ENCODE results near the gene GPX8.

Gene GPX8

DNA sequence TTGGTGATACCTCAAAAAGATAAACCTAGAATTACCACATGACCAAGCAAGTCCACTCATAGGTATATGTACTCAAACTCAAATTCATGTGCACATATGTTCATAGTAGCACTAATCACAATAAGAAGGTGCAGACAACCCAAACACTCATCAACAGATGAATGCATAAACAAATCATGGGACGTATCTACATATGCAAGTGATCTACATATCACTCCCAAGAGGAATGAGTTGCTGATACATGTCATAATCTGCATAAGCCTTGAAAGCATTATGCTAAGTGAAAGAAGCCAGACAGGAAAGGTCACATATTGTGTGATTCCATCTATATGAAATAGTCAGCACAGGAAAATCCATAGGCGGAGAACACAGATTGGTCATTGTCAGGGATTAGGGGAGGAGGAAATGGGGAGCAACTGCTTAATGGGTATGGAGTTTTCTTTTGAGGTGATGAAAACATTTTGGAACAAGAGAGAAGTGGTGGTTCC is 10.6 kb upstream of the GPX8 start:
- H3K4me3 ChIP-seq (ENCODE audit: low read length) = no peak overlapping the region
- TF ChIP-seq, protein P1, sequence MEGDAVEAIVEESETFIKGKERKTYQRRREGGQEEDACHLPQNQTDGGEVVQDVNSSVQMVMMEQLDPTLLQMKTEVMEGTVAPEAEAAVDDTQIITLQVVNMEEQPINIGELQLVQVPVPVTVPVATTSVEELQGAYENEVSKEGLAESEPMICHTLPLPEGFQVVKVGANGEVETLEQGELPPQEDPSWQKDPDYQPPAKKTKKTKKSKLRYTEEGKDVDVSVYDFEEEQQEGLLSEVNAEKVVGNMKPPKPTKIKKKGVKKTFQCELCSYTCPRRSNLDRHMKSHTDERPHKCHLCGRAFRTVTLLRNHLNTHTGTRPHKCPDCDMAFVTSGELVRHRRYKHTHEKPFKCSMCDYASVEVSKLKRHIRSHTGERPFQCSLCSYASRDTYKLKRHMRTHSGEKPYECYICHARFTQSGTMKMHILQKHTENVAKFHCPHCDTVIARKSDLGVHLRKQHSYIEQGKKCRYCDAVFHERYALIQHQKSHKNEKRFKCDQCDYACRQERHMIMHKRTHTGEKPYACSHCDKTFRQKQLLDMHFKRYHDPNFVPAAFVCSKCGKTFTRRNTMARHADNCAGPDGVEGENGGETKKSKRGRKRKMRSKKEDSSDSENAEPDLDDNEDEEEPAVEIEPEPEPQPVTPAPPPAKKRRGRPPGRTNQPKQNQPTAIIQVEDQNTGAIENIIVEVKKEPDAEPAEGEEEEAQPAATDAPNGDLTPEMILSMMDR (IDR thresholded peaks at IDR 0.05; ENCODE audit: insufficient read depth, low read depth, low read length, missing control alignments) = no peak
- peak; percentile 70 for DNase-seq (ENCODE audit: low read depth)

DNA sequence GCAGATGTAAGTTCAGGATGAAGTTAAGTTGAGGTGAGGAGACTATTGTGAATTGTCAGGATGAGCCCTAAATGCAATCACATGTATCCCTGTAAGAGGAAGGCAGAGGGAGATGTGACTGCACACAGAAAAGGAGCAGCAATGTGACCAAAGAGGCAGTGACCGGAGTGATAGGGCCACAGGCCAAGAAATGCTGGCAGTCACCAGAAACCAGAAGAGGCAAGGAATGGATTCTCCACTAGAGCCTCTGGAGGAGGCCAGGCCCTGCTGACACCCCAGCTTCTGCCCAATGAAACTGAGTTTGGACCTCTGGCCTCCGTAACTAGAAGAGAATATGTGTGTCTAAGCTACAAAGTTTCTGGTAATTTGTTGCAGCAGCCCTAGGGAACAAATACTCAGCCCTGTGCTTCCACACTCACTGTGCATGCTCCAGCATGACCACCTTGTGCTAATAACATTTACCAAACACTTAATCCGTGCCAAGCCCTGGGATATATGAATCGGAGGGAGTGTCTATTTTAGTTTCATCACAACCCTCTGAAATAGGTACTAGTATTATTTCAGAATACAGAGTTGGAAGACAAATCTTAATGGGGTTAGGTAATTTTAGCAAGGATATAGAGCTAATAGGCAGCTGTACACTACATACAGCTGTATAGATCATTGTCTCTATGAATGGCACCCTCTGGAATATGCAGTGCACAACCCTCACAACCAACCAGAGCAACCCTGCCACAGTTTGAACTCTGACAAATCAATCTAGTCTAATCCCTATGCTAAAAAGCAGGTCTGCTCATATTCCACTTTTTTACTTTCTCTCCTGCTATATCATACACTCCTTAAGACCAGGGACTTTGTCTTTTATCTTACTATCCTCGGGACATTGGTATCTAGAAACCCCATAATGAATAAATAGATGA is 7.8 kb upstream of the GPX8 start:
- peak; percentile 97 for DNase-seq (ENCODE audit: low read depth)
- no peak overlapping the region for H3K4me3 ChIP-seq (ENCODE audit: low read length)
- TF ChIP-seq, protein P1 (IDR thresholded peaks at IDR 0.05; ENCODE audit: insufficient read depth, low read depth, low read length, missing control alignments) = no peak

DNA sequence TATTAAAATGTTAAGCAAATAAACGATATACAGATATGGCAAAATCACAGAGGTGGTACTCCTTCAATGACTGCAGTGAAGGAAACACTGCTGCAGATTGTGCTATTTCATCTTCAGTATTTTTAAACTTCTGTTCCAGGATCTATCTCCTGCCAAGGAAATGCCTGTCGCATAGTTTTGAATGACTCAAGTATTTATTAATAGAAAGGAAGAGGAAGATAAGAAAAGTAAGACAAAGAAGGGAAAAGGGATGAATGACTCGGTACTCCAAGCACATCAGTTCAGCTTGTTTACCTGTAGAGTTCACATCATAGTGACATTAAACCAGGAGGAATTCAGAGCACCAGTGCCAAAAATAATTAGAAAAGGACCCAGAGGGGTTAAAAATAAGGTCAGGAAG is 5.1 kb upstream of the GPX8 start:
- DNase-seq (ENCODE audit: low read depth) = peak; percentile 58
- no peak overlapping the region for H3K4me3 ChIP-seq (ENCODE audit: low read length)
- TF ChIP-seq, protein P1 (IDR thresholded peaks at IDR 0.05; ENCODE audit: insufficient read depth, low read depth, low read length, missing control alignments) = no peak

DNA sequence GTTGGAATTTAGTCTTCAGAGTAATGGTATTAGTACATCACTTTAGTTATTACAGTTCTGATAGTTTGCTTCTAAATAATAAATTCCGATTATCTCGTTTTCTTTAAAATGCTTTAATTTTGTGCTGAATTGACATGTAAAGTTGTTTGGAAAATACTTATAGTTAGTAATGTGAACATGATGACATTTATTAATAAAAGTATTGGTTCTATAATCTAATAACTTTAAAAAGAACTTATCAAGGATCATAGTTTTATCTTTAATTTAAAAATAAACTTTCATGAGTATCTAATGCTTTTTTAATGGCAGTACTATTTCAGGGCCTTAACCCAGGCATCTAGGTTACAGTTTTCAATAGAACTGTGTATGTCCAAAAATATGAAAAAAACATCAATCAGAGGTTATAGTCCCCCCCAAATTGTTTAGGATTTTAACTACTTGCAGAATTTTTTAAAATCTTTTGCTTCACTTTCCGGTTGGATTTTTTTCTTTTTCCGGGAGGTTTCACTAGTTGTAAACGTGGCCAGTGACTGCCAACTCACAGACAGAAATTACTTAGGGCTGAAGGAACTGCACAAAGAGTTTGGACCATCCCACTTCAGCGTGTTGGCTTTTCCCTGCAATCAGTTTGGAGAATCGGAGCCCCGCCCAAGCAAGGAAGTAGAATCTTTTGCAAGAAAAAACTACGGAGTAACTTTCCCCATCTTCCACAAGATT is 680 bp downstream of the GPX8 start:
- TF ChIP-seq, protein P1 (IDR thresholded peaks at IDR 0.05; ENCODE audit: insufficient read depth, low read depth, low read length, missing control alignments) = no peak
- peak overlapping the region; percentile 52 for H3K4me3 ChIP-seq (ENCODE audit: low read length)
- peak; percentile 91 for DNase-seq (ENCODE audit: low read depth)

DNA sequence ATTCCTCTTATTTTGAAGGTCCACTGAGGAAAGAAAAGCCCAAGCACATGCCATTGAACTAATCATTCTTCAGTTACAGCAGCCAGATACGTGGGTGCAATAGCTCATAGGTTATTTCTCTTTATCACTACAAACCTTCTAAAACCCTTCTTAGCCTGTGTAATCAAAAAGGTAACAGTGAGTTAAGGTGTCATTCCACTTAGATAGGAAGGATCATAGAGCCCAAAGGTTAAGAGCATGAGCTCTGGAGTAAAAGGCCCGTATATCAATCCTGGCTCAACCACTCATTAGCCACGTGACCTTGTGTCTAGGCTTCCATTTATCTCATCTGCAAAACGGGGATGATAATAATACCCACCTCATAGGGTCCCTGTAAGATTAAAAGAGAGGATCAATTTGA is 2.7 kb downstream of the GPX8 start:
- TF ChIP-seq, protein P1 (IDR thresholded peaks at IDR 0.05; ENCODE audit: insufficient read depth, low read depth, low read length, missing control alignments) = no peak
- H3K4me3 ChIP-seq (ENCODE audit: low read length) = no peak overlapping the region
- no peak for DNase-seq (ENCODE audit: low read depth)

DNA sequence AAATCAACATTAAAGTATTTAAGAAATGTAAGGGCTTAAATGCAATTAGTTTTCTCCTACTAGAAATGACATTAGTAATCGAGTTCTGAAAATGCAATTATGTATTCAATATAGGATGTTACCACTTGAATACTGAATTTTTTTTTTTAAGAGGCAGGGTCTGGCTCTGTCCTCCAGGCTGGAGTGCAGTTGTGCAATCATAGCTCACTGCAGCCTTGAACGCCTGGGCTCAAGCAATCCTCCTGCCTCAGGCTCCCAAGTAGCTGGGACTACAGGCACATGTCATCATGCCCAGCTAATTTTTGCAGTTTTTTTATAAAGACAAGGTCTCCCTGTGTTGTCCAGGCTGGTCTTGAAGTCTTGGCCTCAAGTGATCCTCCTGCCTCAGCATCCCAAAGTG is 11.5 kb downstream of the GPX8 start:
- TF ChIP-seq, protein P1 (IDR thresholded peaks at IDR 0.05; ENCODE audit: insufficient read depth, low read depth, low read length, missing control alignments) = no peak
- DNase-seq (ENCODE audit: low read depth) = no peak
- H3K4me3 ChIP-seq (ENCODE audit: low read length) = no peak overlapping the region

Data from epithelial cell of esophagus (primary cell).